NOMO-1 treated with DMSO at 0.1 percent for 48 hours (cell line): ENCODE data around the gene FLT1.

Experiments used
- DNase-seq: peaks from one replicate; lab custom pipeline; 2025; ENCODE audit not compliant: unreplicated experiment; lab: John Stamatoyannopoulos, UW

FLT1 gene

GRCh38 chr13:28324181-28324789, 170.6 kb downstream of the FLT1 start:
- peak; percentile 77 for DNase-seq

- no peak for DNase-seq
These were observed 172.5 kb downstream of the FLT1 start for GRCh38 chr13:28322256-28322905.

- no peak for DNase-seq
These were observed 173.2 kb downstream of the FLT1 start for GRCh38 chr13:28321756-28322155.

GRCh38 chr13:28320884-28321574, 173.9 kb downstream of the FLT1 start:
- no peak for DNase-seq

- DNase-seq: no peak
These were observed 174.7 kb downstream of the FLT1 start for GRCh38 chr13:28320209-28320608.

- no peak for DNase-seq
These were observed 175.4 kb downstream of the FLT1 start for GRCh38 chr13:28319528-28319927.

GRCh38 chr13:28318496-28318895, 176.4 kb downstream of the FLT1 start:
- no peak for DNase-seq

- DNase-seq: peak; percentile 60
These were observed 178.1 kb downstream of the FLT1 start for GRCh38 chr13:28316836-28317235.

- DNase-seq: no peak
These were observed 178.8 kb downstream of the FLT1 start for GRCh38 chr13:28316129-28316528.

GRCh38 chr13:28314879-28315278, 180.0 kb downstream of the FLT1 start:
- DNase-seq: no peak

- peak; percentile 30 for DNase-seq
These were observed 181.3 kb downstream of the FLT1 start for GRCh38 chr13:28313579-28313978.

- peak; percentile 12 for DNase-seq
These were observed 188.6 kb downstream of the FLT1 start for GRCh38 chr13:28306325-28306724.

GRCh38 chr13:28301839-28302238, 193.1 kb downstream of the FLT1 start:
- no peak for DNase-seq

GRCh38 chr13:28299916-28300315, 195.0 kb downstream of the FLT1 start:
- DNase-seq: no peak

- no peak for DNase-seq
These were observed 197.6 kb downstream of the FLT1 start for GRCh38 chr13:28297341-28297740.

- DNase-seq: no peak
These were observed 208.7 kb downstream of the FLT1 start for GRCh38 chr13:28286263-28286662.

- DNase-seq: no peak
These were observed 211.3 kb downstream of the FLT1 start for GRCh38 chr13:28283600-28283999.

GRCh38 chr13:28282451-28282850, 212.5 kb downstream of the FLT1 start:
- DNase-seq: peak; percentile 26

- DNase-seq: peak; percentile 27
These were observed 221.0 kb downstream of the FLT1 start for GRCh38 chr13:28273919-28274318.

- peak; percentile 73 for DNase-seq
These were observed 223.7 kb downstream of the FLT1 start for GRCh38 chr13:28271056-28271840.

GRCh38 chr13:28268800-28269223, 226.1 kb downstream of the FLT1 start:
- peak; percentile 100 for DNase-seq
